ENCODE measurements around the gene JMJD1C. TPM values are rescaled to one million over a fixed set of nuclear protein-coding genes. Genes with fewer than 3 reads are reported as not detected.

The JMJD1C gene
- total RNA-seq, 1 donor from 2014 or later, result 122 TPM

DNA sequence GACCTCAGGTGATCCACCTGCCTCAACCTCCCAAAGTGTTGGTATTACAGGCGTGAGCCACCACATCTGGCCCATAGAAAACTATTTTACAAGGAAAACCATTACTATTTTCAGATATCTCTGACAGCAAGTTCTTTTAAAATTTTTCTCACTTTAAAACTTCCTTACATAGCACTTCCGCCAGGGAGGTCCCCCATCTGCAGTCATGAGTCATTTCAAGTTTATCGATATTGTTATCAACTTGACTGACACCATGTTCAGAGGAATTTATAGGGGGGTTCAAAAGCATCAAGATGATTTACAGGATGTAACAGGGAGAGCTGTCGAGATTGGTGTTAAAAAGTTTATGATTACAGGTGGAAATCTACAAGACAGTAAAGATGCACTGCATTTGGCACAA lies 243.8 kb downstream of the JMJD1C start:
- no peak for DNase-seq (ENCODE audit: low read depth)

DNA sequence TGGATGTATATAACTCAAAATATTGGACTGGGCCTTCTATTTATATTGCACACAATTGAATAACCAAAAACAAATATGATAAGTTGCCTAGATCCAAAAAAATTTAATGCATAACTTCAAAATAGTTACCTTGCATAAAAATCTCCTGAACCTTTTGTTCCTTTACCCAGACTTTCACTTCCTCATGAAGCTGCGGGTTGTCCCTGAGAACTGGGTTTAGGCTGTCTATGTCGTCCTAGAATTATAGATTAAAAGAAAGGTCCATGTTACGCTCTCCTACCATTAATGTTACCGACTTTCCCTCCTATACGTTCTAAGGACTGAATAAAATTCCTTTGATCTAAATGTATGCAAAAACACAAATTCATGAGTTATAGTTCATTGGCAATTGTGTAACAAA lies 246.0 kb downstream of the JMJD1C start:
- no peak for DNase-seq (ENCODE audit: low read depth)

DNA sequence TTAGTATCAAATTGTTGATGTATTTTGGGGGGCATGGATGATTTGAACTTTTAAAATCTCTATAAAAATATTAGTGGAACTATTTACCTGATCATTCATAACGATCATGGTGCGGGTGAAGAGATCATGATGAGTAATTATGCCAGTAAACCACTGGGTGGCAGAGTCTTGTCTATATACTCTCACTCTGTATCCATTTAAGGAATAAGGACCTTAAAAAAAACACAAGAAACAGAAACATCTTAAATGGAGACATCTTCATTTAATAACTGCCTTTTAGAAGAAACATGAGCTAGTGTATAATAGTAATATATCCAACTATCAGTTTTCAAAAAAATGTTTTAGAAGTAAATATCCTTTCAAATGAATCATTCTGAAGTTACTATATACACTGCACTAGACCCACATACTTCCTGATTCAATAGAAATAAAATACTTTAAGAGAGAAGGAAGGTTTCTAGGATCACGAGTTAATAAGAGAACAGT lies 248.6 kb downstream of the JMJD1C start:
- peak; percentile 76 for DNase-seq (ENCODE audit: low read depth)

DNA sequence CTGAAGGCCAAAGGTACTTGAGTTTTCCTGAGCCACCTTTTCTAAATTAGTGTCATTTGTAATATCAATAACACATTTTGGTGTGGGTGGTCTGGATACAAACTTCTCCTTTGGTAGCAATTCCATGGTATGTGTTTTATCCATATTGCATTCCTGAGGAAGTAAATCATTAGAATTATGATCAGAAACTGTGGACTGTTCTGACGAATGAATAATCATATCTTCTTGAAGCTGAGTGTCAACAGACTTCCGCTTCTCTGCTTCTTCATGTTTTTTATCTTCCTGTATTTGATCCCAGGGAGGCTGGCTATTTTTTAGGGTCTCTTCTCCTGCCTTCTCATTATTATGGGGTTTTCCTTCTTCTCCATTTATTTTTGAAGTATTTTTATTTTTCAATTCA lies 251.2 kb downstream of the JMJD1C start:
- no peak for DNase-seq (ENCODE audit: low read depth)

DNA sequence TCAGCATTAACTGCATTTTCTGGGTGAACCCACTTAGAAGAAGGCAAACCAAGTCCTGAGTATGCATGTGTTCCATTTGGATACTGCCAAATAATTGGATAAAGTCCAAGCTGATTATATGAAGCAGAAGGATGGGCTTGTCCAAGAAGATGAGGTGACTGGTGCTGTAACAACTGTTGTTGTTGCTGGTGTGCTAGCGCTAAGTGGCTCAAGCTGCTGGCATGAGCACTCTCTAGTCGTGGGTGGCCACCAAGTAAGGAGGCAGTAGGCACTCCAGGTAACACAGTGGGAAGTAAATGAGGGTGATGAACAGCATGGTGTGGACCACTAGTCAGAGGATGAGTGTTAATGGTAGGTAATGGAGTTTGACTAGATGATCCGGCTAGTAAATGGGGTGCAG lies 252.3 kb downstream of the JMJD1C start:
- DNase-seq (ENCODE audit: low read depth), result no peak

DNA sequence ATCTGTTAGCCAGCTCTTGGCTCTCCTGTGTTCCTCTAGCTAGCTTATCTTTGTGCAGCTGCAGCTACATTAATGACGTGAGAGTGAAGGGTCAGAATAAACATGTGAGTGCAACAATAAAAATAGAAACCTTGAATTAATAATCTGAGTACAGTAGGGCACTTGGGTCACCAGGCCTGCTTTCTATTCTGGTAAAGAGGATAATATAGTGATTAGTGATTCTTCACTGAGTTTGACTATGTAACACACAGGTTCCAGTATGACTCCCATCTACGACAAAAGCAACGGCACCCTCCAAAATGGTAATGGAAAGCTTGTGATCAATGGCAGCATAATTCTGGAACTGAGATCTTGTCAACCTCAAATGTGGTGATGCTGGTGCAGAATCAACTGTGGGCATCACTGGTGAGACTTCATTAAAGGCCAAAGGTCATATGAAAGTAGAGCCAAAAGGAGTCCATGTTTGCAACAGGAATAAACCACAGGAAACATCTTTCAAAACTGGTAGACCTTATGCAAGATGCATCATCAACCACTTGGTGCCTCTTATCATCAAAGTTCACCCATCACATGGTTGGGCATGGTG lies 255.1 kb downstream of the JMJD1C start:
- no peak for DNase-seq (ENCODE audit: low read depth)

DNA sequence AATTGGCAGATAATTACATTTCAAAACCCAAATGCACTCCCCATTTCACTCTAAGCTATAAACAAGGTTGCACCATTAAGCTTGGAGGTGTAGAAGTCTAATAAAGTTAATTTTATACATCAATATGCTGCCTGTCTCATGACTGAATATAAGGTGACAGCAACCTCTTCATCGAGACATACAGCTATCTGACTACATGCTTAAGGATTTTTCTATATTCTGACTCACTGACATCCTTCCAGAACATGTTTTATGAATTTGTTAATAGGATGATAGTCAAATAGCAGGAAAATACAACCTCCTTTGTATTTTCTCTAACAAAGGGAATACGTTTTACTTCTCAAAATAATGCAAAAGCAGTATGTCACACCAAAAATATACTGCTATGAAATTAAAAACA lies 256.1 kb downstream of the JMJD1C start:
- DNase-seq (ENCODE audit: low read depth), result no peak

DNA sequence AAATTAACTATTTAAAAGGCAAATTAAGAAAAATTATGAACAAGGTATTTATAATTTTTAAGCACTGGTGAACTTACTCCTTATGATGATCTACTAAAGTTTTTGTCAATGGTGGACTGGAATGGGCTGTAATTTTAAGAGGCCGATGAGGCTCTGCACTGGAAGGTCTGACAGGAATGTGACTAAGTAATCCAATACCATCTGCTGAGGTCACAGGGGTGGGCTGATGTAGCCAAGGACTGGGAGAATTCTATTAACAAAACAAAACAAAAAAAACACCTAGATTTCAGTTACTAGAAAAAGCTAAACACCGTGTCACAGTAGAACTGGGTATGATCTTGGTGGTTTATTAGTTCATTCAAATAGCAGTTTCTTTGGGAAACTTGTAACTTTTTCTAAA lies 256.8 kb downstream of the JMJD1C start:
- peak; percentile 36 for DNase-seq (ENCODE audit: low read depth)

DNA sequence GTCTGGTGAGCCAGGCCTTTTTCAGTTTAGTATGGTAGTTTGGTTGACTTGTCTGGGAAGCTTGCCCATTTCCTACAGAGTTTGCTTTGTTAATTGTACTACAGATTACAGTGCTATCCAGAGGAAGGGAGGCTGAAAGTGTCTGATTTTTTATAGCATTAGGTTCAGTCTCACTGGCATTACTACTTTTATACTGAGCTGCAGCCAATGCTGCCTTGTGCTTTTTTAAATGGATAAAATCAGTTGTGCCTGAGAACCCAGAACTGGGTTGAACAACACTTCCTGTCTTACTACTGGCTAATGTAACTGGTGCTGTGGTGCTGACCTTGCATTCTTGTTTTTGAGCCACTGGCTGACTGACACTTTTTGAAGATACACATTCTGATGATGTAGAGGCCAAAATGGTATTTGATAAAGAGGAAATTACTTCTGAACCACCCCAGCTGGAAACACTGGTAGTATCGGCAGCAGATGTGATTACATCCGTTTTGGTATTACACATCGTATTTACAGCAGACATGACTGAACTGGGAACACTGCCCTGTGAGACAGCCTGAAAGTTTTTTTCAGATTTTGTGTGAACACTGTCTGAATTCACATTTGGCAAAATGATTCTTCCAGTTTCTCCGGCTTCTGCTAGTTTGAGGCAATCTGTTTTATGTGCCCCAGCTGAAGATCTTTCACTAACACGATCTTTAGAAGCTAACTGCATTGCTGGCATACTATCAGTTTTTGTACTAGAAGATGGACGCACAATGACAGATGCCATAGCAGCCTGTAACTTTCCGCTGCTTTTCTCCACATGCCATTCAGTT lies 258.6 kb downstream of the JMJD1C start:
- no peak for DNase-seq (ENCODE audit: low read depth)

DNA sequence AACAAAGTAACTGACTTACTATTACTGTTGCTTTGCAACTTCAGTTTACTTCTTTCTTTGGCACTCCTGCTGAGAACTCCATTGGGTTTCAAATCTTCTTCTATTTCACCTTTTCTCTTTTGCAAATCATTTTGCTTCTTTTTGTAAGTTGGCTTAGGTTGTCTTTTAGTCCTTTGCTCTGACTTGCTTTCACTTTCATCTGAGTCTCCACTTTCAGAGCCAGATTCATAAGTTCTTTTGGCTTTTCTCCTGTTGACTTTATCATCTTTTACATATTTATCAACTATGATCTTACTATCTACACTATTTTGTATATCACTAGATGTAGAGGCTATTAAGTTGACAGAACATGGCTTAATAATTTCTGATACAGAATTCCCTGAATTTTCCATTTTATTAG lies 259.2 kb downstream of the JMJD1C start:
- no peak for DNase-seq (ENCODE audit: low read depth)

DNA sequence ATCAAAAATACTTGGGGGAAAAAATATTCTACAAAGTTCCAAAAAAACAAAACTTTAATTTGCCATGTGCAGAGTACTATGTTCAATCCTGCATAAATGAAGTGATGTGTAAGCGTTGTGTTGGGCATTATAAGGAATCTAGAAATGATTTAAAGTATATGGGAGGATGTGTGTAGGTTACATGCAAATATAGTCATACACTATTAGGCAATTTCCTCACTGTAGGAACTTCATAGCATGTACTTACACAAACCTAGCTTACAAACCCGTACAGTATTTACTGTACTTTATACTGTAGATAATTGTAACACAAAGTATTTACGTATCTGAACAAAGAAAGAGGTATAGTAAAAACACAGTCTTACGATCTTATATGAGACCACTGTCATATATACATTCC lies 260.4 kb downstream of the JMJD1C start:
- no peak for DNase-seq (ENCODE audit: low read depth)

DNA sequence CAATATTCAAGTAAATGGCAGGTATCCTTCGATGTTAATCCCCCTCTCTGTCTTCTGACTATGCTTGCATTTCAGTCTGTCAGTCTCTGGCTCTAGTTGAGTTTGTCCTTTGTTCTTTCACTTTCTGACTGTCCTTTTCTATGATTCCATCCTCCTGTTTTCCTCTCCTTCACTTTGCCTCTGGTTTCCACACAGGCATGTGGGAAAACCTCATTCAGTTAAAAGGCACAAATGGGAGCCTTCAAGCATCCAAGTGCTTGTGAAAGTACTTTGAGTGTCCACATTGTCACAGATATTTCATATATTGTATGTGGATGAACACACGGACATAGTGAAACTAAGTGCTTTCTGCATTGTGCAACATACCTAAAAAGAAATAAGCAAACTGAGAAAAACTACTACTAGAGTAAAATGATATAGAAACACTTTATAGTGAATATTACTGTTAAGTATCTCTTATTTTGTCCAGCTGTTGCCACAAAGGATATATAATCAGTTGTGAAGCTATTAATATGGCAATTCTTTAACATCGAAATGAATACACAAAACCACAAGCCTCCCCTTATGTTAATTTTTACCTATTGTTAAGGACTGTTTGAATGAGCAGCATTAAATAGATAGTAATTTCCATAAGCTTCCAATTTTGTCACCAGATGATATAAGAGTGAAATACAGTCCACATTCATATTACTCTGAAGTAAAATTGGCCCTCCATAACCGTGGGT lies 260.9 kb downstream of the JMJD1C start:
- no peak for DNase-seq (ENCODE audit: low read depth)

DNA sequence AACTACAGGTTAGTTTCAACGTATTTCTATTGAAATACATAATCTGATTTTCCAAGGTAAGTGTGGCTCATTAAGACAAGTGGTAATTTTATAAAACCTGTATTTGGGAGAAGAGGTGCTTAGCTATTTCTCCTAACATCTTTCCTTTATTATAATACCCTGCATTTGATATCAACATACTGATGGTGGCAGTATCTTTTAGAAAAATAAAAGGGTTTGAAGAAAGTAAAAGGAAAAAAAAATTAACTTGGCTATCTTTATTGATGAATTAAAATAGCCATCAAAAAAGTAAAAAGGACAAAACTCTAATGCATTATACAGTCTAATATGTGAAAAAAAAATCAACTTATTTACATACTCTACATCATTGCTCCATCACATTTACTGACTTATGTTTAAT lies 264.7 kb downstream of the JMJD1C start:
- DNase-seq (ENCODE audit: low read depth), result no peak

DNA sequence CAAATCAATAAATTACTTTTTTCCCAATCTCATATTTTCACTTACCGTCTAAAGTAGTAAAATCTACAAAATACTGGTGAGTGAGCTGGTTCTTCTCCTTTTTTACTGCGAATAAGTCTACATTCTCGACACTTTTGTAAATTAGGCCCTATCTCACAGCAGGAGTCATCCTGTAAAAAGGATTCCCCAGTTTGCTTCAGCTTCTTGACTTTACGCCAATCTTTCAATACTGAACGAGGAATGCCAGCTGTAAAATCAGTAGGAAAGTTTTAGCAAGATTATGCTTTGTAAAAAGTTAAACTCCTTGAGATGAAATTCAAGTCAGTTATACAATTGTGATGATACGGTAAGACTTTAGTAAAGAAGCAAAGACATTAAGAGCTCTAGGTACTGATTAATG lies 265.3 kb downstream of the JMJD1C start:
- DNase-seq (ENCODE audit: low read depth), result no peak

DNA sequence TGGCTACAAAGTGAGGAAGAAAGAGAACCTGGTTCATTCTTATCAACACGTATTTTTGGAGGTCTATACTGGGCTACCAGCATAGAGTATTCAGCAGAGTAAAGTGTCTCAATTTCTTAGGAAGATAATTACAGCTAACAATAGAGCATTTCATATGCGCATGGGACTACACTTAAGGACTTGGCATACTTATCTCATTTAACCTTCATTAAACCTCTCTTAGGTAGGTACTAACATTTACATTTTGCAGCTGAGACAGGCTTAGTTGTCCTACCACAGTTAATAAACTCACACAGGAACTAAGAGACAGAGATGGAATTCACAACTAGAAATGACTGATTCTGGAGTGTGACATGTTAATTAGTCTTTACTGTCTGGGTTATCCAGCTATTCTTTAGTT lies 266.1 kb downstream of the JMJD1C start:
- DNase-seq (ENCODE audit: low read depth), result no peak

DNA sequence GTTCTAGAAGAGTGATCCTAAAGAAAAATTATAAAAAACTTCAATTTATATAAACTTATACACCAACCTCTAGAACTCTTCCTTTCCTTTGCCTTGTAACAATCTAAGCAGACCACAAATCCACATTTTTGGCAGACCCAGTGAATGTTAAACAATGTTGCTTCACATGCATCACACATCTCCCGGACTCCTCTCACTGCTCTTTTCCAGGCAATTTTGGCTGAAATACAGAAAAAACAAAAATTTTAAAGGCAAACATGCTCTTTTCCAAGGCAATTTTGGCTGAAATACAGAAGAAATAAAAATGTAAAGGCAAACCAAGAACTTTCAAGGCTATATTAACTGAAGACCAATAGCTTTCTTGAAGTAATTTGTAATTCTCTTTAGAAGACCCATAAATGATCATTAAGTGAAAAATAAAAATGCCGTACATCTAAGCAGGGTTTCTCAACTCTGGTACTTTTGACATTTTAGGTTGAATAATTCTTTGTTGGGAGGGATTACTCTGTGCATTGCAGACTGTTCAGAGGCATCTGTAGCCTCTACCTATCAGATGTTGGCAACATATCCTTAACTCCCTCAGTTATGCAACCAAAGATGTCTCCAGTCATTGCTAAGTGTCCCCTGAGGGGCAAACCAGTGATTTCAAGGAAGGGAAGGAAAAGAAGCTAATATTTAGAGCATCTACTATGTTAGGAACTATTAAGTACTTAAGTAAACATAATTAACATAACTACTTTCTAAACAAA lies 268.3 kb downstream of the JMJD1C start:
- DNase-seq (ENCODE audit: low read depth), result no peak

DNA sequence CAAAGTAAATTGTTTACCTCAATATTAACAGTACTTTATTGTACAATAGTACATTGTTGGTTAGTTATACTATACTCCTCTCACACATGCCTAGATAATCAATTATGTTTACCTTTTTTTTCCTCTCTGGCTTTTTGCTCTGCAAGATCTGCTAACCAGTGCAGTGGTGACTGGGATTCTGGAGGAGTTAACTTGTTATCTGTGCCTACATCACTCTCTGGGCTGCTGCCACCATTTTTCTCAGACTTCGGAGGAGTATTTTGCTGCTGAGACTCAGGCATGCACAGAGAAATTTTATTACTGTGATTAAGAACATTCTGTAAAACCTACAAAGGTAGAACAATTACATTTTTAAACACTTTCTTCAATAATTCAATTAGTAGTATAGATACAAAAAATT lies 273.0 kb downstream of the JMJD1C start:
- DNase-seq (ENCODE audit: low read depth), result no peak

DNA sequence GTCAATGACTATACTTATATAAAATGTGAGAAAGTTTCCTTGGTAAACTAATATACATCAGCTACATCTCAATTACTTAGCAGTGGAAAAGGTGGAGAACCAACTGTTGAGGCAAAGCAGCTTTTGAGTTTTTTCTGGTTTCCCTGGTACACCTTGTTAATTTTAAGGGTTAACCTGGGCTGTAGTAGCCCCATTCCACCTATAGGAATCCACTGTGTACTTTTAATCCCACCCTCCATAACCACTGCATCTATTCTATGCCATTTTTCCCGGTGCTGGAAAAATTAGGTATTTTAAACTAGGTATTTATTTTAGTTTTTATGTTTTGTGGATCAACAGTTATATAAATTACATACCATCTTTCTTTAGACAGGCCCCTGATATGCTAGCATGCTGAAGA lies 290.2 kb downstream of the JMJD1C start:
- no peak for DNase-seq (ENCODE audit: low read depth)

DNA sequence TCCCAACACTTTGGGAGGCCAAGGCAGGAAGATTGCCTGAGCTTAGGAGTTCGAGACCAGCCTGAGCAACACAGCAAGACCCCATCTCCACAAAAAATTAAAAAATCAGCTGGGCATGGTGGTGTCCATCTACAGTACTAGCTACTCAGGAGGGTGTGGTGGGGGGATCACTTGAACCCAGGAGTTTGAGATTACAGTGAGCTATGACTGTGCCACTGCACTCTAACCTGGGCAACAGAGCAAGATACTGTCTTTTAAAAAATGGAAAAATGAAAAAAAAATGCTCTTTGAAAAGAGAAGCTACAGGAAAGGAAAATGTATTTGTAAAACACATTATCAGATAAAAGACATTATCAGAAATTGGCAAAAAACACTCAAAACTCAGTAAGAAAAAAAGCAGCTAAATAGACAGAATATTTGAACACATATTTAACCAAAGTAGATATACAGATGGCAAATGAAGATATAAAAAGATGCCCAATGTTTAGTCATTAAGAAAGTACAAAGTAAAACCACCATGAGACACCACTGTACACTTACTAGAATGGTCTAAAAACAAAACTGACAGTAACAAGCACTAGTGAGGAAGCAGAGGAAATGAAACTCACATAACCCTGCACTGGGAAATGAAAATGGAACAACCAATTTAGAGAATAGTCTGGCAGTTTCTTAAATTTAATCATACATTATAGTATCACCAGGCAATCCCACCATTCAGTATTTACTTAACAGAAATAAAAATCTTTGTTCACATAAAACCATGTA lies 292.1 kb downstream of the JMJD1C start:
- DNase-seq (ENCODE audit: low read depth), result no peak

DNA sequence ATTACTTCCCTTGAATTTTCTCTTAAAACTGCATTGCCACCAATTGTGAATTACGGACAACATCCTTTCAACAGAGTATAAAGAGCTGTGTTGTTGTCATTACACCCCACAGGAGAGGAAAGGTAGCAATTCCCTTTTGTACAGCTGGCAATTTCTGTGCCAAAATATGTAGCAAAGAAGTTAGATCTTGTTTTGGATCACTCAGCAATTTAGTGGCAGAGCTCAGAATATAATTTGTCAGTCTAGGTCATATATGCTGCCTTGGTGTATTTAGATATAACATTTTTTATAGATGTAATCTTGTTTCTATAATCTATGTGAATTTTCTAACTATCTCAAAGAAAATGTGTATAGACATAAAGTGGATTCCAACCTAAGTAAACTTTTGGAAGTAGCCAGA lies 293.9 kb downstream of the JMJD1C start:
- no peak for DNase-seq (ENCODE audit: low read depth)

DNA sequence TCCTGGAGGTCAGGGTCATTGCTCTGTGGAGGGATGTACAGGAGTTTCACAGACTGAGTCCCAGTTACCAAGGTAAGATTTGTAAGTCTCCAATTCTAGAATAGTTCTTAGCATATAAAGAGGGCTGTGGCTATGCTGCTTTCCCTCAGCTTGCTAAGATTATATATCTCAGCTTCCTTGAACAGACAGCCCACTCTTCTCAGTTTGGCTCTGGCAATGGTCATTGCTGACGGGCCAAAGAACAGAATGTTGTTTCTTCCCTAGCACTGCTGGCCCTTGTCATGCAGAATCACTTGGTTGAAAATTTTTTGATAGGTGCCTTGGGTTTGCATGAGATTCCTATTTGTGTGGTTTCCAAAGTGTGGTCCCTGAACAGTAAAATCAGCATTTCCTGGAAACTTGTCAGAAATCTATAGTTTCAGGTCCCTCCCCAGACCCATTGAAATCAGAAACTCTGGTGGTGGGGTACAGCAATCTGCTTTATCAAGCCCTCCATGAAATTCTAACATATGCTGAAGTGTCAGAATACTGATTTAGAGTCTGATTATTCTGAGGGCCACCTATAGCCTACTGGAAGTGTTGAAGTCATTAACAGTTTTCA lies 294.4 kb downstream of the JMJD1C start:
- DNase-seq (ENCODE audit: low read depth), result no peak
